GM12878 (cell line): ENCODE data around the gene PRPSAP2. TPM values are rescaled to one million over a fixed set of nuclear protein-coding genes. Genes with fewer than 3 reads are reported as not detected.
A peak's percentile ranks its signal among the peaks of the same experiment; 100 is the strongest.
"Not testable (repeated sequence)": the region's sequence is repeated elsewhere in the genome, so short reads cannot be mapped to it uniquely, and the experiment has no call there.

ENCODE experiments used
- ATAC-seq: fragments of 200-7000 bp; cut with Tn5 transposase; 3 replicates; pipeline ENCODE4 v1.9.1; 2020; ENCODE audit warnings: mild to moderate bottlenecking, moderate library complexity
- BruUV-seq: library from RNA; stranded (reverse); fragments of 400-500 nt; replicated peaks from 2 replicates; lab custom pipeline; 2021; lab: Mats Ljungman, UMichigan
- CTCF ChIA-PET: fragments of 300-600 bp; sonication (Branson Sonifier 250); formaldehyde crosslinking; extraction: SDS; loops from one replicate; lab custom pipeline; 2021; ENCODE audit warnings: inconsistent platforms; lab: Yijun Ruan, JAX
- POLR2A ChIA-PET: fragments of 350-600 bp; formaldehyde crosslinking; extraction: SDS; loops from one replicate; lab custom pipeline; 2021; ENCODE audit warnings: inconsistent platforms; lab: Charles Lee
- RAD21 ChIA-PET: fragments of 300-600 bp; sonication (Branson Sonifier 250); formaldehyde crosslinking; loops from one replicate; lab custom pipeline; 2023; ENCODE audit warnings: antibody characterized with exemption; ENCODE audit not compliant: unreplicated experiment; lab: Charles Lee
- SMC1A ChIA-PET: fragments of 300-600 bp; sonication (Branson Sonifier 250); formaldehyde crosslinking; loops from one replicate; lab custom pipeline; 2023; ENCODE audit not compliant: unreplicated experiment, uncharacterized antibody; lab: Charles Lee
- DNase-seq: peaks from one replicate; pipeline ENCODE4 v3.0.0-alpha.2; 2011; ENCODE audit warnings: low read depth, low spot score
- FAIRE-seq: peaks from 3 replicates; lab custom pipeline; 2011; peaks lifted over from hg19 to GRCh38; lab: Jason Lieb, UNC
- H2AFZ ChIP-seq: 2 replicates; pipeline ENCODE4 v1.6.0; 2011; ENCODE audit warnings: low read depth, low read length, control low read depth; ENCODE audit not compliant: control insufficient read depth
- H3K27ac ChIP-seq: 2 replicates; pipeline ENCODE4 v1.5.1; 2011; ENCODE audit warnings: control low read depth; ENCODE audit not compliant: control insufficient read depth, insufficient read depth
- H3K27me3 ChIP-seq, 2 experiments: replicated peaks in 1 of 2; 2 replicates each; pipeline versions ENCODE4 v1.6.0 to v1.6.1; 2011; ENCODE audit warnings: low read length in 1 of 2; ENCODE audit not compliant: control insufficient read depth in 2 of 2, insufficient read depth in 2 of 2
- H3K36me3 ChIP-seq, 2 experiments: 2 replicates each; pipeline ENCODE4 v1.5.1; 2011; ENCODE audit warnings: low read length in 1 of 2; ENCODE audit not compliant: control insufficient read depth in 2 of 2, insufficient read depth in 2 of 2
- H3K4me1 ChIP-seq: 2 replicates; pipeline ENCODE4 v1.6.1; 2011; ENCODE audit warnings: mild to moderate bottlenecking, low read length, moderate library complexity, mixed read lengths; ENCODE audit not compliant: control insufficient read depth, insufficient read depth
- H3K4me2 ChIP-seq: 2 replicates; pipeline ENCODE4 v1.6.0; 2011; ENCODE audit warnings: control low read depth; ENCODE audit not compliant: control insufficient read depth, insufficient read depth
- H3K4me3 ChIP-seq: fragments of 200-600 bp; sonication (generic); 2 replicates; pipeline ENCODE4 v1.5.1; 2016
- H3K79me2 ChIP-seq: 2 replicates; pipeline ENCODE4 v1.6.0; 2011; ENCODE audit warnings: low read length; ENCODE audit not compliant: control insufficient read depth, insufficient read depth
- H3K9ac ChIP-seq: 2 replicates; pipeline ENCODE4 v1.8.0; 2011; ENCODE audit warnings: low read length, control low read depth, mixed read lengths; ENCODE audit not compliant: control insufficient read depth, insufficient read depth
- H3K9me3 ChIP-seq: replicated peaks from 3 replicates; pipeline ENCODE4 v1.5.1; 2011; ENCODE audit warnings: mild to moderate bottlenecking, low read length; ENCODE audit not compliant: control insufficient read depth, insufficient read depth
- H4K20me1 ChIP-seq: 2 replicates; pipeline ENCODE4 v1.6.0; 2011; ENCODE audit not compliant: control insufficient read depth, insufficient read depth
- POLR2AphosphoS5 ChIP-seq: IDR thresholded peaks from 2 replicates; pipeline ENCODE4 v1.6.1; 2011; ENCODE audit warnings: mild to moderate bottlenecking, low read length, inconsistent platforms
- SMAD1 ChIP-seq: fragments of 450-650 bp; IDR thresholded peaks from 2 replicates; pipeline ENCODE4 v1.6.1; 2018; ENCODE audit warnings: mild to moderate bottlenecking, low read depth; ENCODE audit not compliant: partially characterized antibody
- SREBF1 ChIP-seq: IDR thresholded peaks from 2 replicates; pipeline ENCODE4 v1.6.1; 2012; ENCODE audit warnings: mild to moderate bottlenecking, low read length
- WGBS: methylation state at CpG from one replicate; pipeline ENCODE4 v1.1.6; 2016; ENCODE audit warnings: low lambda C conversion rate; ENCODE audit not compliant: insufficient replicate concordance, insufficient coverage; ENCODE audit errors: missing lambda C conversion rate; 5-methylcytosine and 5-hydroxymethylcytosine counted together
- in situ Hi-C: fragments of 300-500 bp; cut with MboI; formaldehyde crosslinking; loops from 9 replicates; pipeline ENCODE4 v1.14.3; 2018; ENCODE audit warnings: mixed read lengths
- intact Hi-C: fragments of 100-400 bp; cut with micrococcal nuclease; formaldehyde crosslinking; loops from one replicate; pipeline ENCODE4 v1.14.2; 2022; ENCODE audit not compliant: unreplicated experiment
- polyA plus RNA-seq, 11 experiments: library from polyadenylated mRNA; depleted of rRNA in 4 of 11; unstranded in 6 of 11; stranded (reverse) in 5 of 11; fragments of >200 nt; fragmentation: Nextera tagmentation in 4 of 11; fragmentation: Illumina TruSeq in 1 of 11; extraction: Ambion mirVana in 4 of 11; extraction: Trizol in 1 of 11; gene quantifications; 1 replicate in 1 of 11; 2 replicates in 10 of 11; pipeline versions ENCODE4 v1.2.1 to v1.2.3, GENCODE V29; 2011 to 2016; ENCODE audit warnings: inconsistent platforms in 2 of 11, missing spikeins in 2 of 11, low read depth in 1 of 11
- total RNA-seq, 4 experiments: library from RNA; depleted of rRNA in 3 of 4; stranded (reverse); fragments of >200 nt in 3 of 4; fragmentation: Illumina TruSeq in 1 of 4; extraction: Trizol in 1 of 4; gene quantifications; 2 replicates each; pipeline versions ENCODE4 v1.2.1 to v1.2.3, GENCODE V29; 2013 to 2021

Gene PRPSAP2
- total and polyA plus RNA-seq, 10 of the 15 experiments (the other 5 are each of a cell fraction or from before 2014, with no cell fraction given): 33.2 to 102 (median 83.8) TPM

- RAD21 ChIA-PET: interaction anchor here (1.0 to 2.1 kb wide), 2 partner anchors 37 to 99 kb away, joined by 3 to 7 read pairs; no protein-coding TSS in a partner anchor
- CTCF ChIA-PET: interaction anchor here (0.9 to 1.6 kb wide), 2 partner anchors 32 to 39 kb away, joined by 3 to 4 read pairs; no protein-coding TSS in a partner anchor
- no TSS peak for BruUV-seq
- Histone ChIP-seq H4K20me1 (no peaks in the 10 kb centered on the region; the same call in 1 of the 2 replicates), H3K79me2 (peaks cover 58% of the 10 kb centered on the region), H3K27ac (peak overlapping the region; percentile 88), H3K4me1 (peaks cover 13% of the 10 kb centered on the region), H3K9me3 (no peaks in the 10 kb centered on the region), H2AFZ (no peak overlapping the region), H3K36me3 (peaks cover 1 to 9% of the 10 kb centered on the region in 2 experiments), H3K9ac (no peak overlapping the region), H3K4me3 (peak overlapping the region; percentile 16; the same call in 1 of the 2 replicates), H3K27me3 (no peaks in the 10 kb centered on the region), H3K4me2 (peak overlapping the region; percentile 56)
- WGBS: 78% methylated on average over 5 of the region's 5 CpGs
- ATAC-seq (no peak), FAIRE-seq (no peak), DNase-seq (no peak)
- intact Hi-C loops (no loop called here), in situ Hi-C loops (loop anchor here (25.0 kb wide), 1 partner anchor 250 kb away; no protein-coding TSS in a partner anchor)
- TF ChIP-seq POLR2AphosphoS5 (no peak), SREBF1 (no peak)
- SMC1A ChIA-PET: interaction anchor here (1.1 to 4.4 kb wide), 8 partner anchors 10 to 99 kb away, joined by 3 to 20 read pairs (median 4); no protein-coding TSS in a partner anchor
- POLR2A ChIA-PET: interaction anchor here (0.5 to 2.2 kb wide), 4 partner anchors 8 to 37 kb away, joined by 3 to 8 read pairs (median 3); no protein-coding TSS in a partner anchor
Measured at GRCh38 chr17:18862011-18862410, 4.1 kb downstream of the PRPSAP2 start.

GRCh38 chr17:18864996-18865395 lies 7.1 kb downstream of the PRPSAP2 start:
- H3K9ac ChIP-seq, H2AFZ ChIP-seq, FAIRE-seq, RAD21 ChIA-PET, ATAC-seq, H3K4me2 ChIP-seq, H3K4me3 ChIP-seq, H3K27me3 ChIP-seq, H3K9me3 ChIP-seq, BruUV-seq, intact Hi-C loops, H4K20me1 ChIP-seq, DNase-seq, H3K27ac ChIP-seq: not testable (repeated sequence)
- CTCF ChIA-PET: interaction anchor here (1.3 kb wide), 1 partner anchor 32 kb away, joined by 6 read pairs; no protein-coding TSS in a partner anchor
- TF ChIP-seq SMAD1: peak; percentile 81
- POLR2A ChIA-PET: interaction anchor here (0.5 kb wide), 1 partner anchor 669 kb away, joined by 6 read pairs; no protein-coding TSS in a partner anchor
- Histone ChIP-seq H3K79me2 (peaks cover 42% of the 10 kb centered on the region), H3K4me1 (peaks cover 13% of the 10 kb centered on the region), H3K36me3 (peaks cover 4 to 18% of the 10 kb centered on the region in 2 experiments)
- 59% methylated on average over 5 of the region's 5 CpGs for WGBS
- SMC1A ChIA-PET: interaction anchor here (1.2 to 3.7 kb wide), 7 partner anchors 9 to 96 kb away, joined by 3 to 14 read pairs (median 3); no protein-coding TSS in a partner anchor
- in situ Hi-C loops: loop anchor here (25.0 kb wide), 1 partner anchor 253 kb away; no protein-coding TSS in a partner anchor
